ENCODE data around the gene BMPR2. TPM values are rescaled to one million over a fixed set of nuclear protein-coding genes. Genes with fewer than 3 reads are reported as not detected.
"Not testable (repeated sequence)": the region's sequence is repeated elsewhere in the genome, so short reads cannot be mapped to it uniquely, and the experiment has no call there.

Gene BMPR2
- total RNA-seq, 4 donors from 2014 or later: 37.8 to 53.3 (median 51.2) TPM

- WGBS, 2 donors: 91 to 93% methylated on average over 2 of the region's 2 CpGs
- H3K36me3 ChIP-seq: no peaks in the 10 kb centered on the region
- no peak overlapping the region for H3K4me3 ChIP-seq
- H3K4me1 ChIP-seq: peaks cover 0 to 80% (median 22%) of the 10 kb centered on the region in 4 donors
- TF ChIP-seq CTCF (IDR thresholded peaks at IDR 0.05) (no peak), POLR2A (IDR thresholded peaks at IDR 0.05) (no peak), EP300 (IDR thresholded peaks at IDR 0.05) (no peak)
- no peak for DNase-seq (ENCODE audit: low spot score in 2 of 2)
- H3K27me3 ChIP-seq: no peaks in the 10 kb centered on the region
- H3K9me3 ChIP-seq: no peaks in the 10 kb centered on the region
- H3K27ac ChIP-seq: no peak overlapping the region
Observed at GRCh38 chr2:202382684-202383083, 6.6 kb downstream of the BMPR2 start.

GRCh38 chr2:202386495-202386894 is 10.4 kb downstream of the BMPR2 start:
- not testable (repeated sequence) for H3K36me3 ChIP-seq, H3K27ac ChIP-seq, H3K27me3 ChIP-seq

GRCh38 chr2:202387608-202388342 is 11.6 kb downstream of the BMPR2 start:
- 60 to 62% methylated on average over 8 of the region's 8 CpGs for WGBS, 2 donors
- Histone ChIP-seq H3K27me3 (no peaks in the 10 kb centered on the region), H3K27ac (no peak overlapping the region), H3K36me3 (no peaks in the 10 kb centered on the region), H3K4me3 (no peak overlapping the region), H3K4me1 (peaks cover 0 to 43% (median 5%) of the 10 kb centered on the region in 4 donors), H3K9me3 (no peaks in the 10 kb centered on the region)
- no peak for DNase-seq (ENCODE audit: low spot score in 2 of 2)
- TF ChIP-seq POLR2A (IDR thresholded peaks at IDR 0.05) (no peak), EP300 (IDR thresholded peaks at IDR 0.05) (no peak), CTCF (IDR thresholded peaks at IDR 0.05) (no peak)

More at GRCh38 chr2:202386495-202386894, 10.4 kb downstream of the BMPR2 start:
- DNase-seq (ENCODE audit: low spot score in 2 of 2); H3K4me3 ChIP-seq; H3K9me3 ChIP-seq: not testable (repeated sequence)
- WGBS, 2 donors: 82 to 84% methylated on average over 12 of the region's 12 CpGs
- H3K4me1 ChIP-seq: peaks cover 0 to 51% (median 7%) of the 10 kb centered on the region in 4 donors

- no peaks in the 10 kb centered on the region for H3K27me3 ChIP-seq
- DNase-seq (ENCODE audit: low spot score in 2 of 2): no peak
- peaks cover 0 to 9% (median 0%) of the 10 kb centered on the region in 3 donors for H3K36me3 ChIP-seq
- peaks cover 0 to 12% (median 0%) of the 10 kb centered on the region in 4 donors for H3K4me1 ChIP-seq
- H3K27ac ChIP-seq: no peak overlapping the region
- no peaks in the 10 kb centered on the region for H3K9me3 ChIP-seq
- no peak overlapping the region for H3K4me3 ChIP-seq
- no peak for TF ChIP-seq CTCF (IDR thresholded peaks at IDR 0.05)
- no peak for TF ChIP-seq POLR2A (IDR thresholded peaks at IDR 0.05)
- no peak for TF ChIP-seq EP300 (IDR thresholded peaks at IDR 0.05)
Observed at GRCh38 chr2:202400941-202401340, 24.8 kb downstream of the BMPR2 start.

GRCh38 chr2:202405798-202406197 is 29.7 kb downstream of the BMPR2 start:
- H3K36me3 ChIP-seq: peaks cover 0 to 9% (median 0%) of the 10 kb centered on the region in 3 donors
- DNase-seq (ENCODE audit: low spot score in 2 of 2): no peak
- TF ChIP-seq EP300 (IDR thresholded peaks at IDR 0.05) (no peak), POLR2A (IDR thresholded peaks at IDR 0.05) (no peak)
- H3K4me1 ChIP-seq: peaks cover 0 to 17% (median 0%) of the 10 kb centered on the region in 4 donors
- H3K27ac ChIP-seq: no peak overlapping the region
- no peaks in the 10 kb centered on the region for H3K27me3 ChIP-seq
- no peaks in the 10 kb centered on the region for H3K9me3 ChIP-seq
- 47 to 59% methylated on average over 1 of the region's 1 CpG for WGBS, 2 donors
- no peak overlapping the region for H3K4me3 ChIP-seq

- no peak overlapping the region for H3K27ac ChIP-seq
- TF ChIP-seq EP300 (IDR thresholded peaks at IDR 0.05): no peak
- TF ChIP-seq POLR2A (IDR thresholded peaks at IDR 0.05): no peak
- TF ChIP-seq CTCF (IDR thresholded peaks at IDR 0.05): no peak
- no peak for DNase-seq (ENCODE audit: low spot score in 2 of 2)
- no peaks in the 10 kb centered on the region for H3K9me3 ChIP-seq
- no peak overlapping the region for H3K4me3 ChIP-seq
- no peaks in the 10 kb centered on the region for H3K27me3 ChIP-seq
- H3K36me3 ChIP-seq: peaks cover 0 to 9% (median 0%) of the 10 kb centered on the region in 3 donors
- peaks cover 0 to 9% (median 0%) of the 10 kb centered on the region in 4 donors for H3K4me1 ChIP-seq
- 85 to 87% methylated on average over 2 of the region's 2 CpGs for WGBS, 2 donors
Observed at GRCh38 chr2:202406445-202406978, 30.4 kb downstream of the BMPR2 start.
